Liver (tissue), 9 donors: ENCODE data around the gene IMPA2. TPM values are rescaled to one million over a fixed set of nuclear protein-coding genes. Genes with fewer than 3 reads are reported as not detected.
"Not testable (repeated sequence)": the region's sequence is repeated elsewhere in the genome, so short reads cannot be mapped to it uniquely, and the experiment has no call there.

ENCODE experiments used
- DNase-seq: peaks from one replicate; pipeline ENCODE4 v3.0.0-alpha.2; 2017; ENCODE audit warnings: low spot score
- H3K27ac ChIP-seq, 2 donors: one replicate each; pipeline ENCODE4 v1.7.0; 2013; ENCODE audit warnings: inconsistent platforms in 2 of 2, low read length in 2 of 2, control low read depth in 1 of 2, low read depth in 1 of 2, mild to moderate bottlenecking in 1 of 2
- H3K27me3 ChIP-seq, 4 donors: one replicate each; pipeline versions ENCODE4 v1.6.1 to v1.7.0; 2013; ENCODE audit warnings: low read length in 3 of 4, inconsistent platforms in 1 of 4, mild to moderate bottlenecking in 1 of 4, moderate library complexity in 1 of 4; ENCODE audit not compliant: control insufficient read depth in 4 of 4, insufficient read depth in 4 of 4
- H3K36me3 ChIP-seq, 4 donors: one replicate each; pipeline versions ENCODE4 v1.6.1 to v1.7.0; 2013; ENCODE audit warnings: low read length in 3 of 4, mild to moderate bottlenecking in 3 of 4, low read depth in 1 of 4, moderate library complexity in 1 of 4; ENCODE audit not compliant: control insufficient read depth in 4 of 4, insufficient read depth in 3 of 4
- H3K4me1 ChIP-seq, 4 donors: one replicate each; pipeline versions ENCODE4 v1.6.1 to v1.7.0; 2013; ENCODE audit warnings: low read length in 3 of 4, mild to moderate bottlenecking in 3 of 4, moderate library complexity in 1 of 4; ENCODE audit not compliant: control insufficient read depth in 4 of 4, insufficient read depth in 4 of 4
- H3K4me3 ChIP-seq, 3 donors: one replicate each; pipeline versions ENCODE4 v1.6.1 to v1.7.0; 2013; ENCODE audit warnings: low read length in 3 of 3, control low read depth in 1 of 3, low read depth in 1 of 3, mild to moderate bottlenecking in 1 of 3
- H3K9ac ChIP-seq, 2 donors: one replicate each; pipeline ENCODE4 v1.7.0; 2013; ENCODE audit warnings: low read length in 2 of 2, mild to moderate bottlenecking in 2 of 2, moderate library complexity in 2 of 2, control low read depth in 1 of 2, low read depth in 1 of 2
- H3K9me3 ChIP-seq, 4 donors: one replicate each; pipeline versions ENCODE4 v1.6.1 to v1.7.0; 2013; ENCODE audit warnings: low read length in 3 of 4; ENCODE audit not compliant: control insufficient read depth in 4 of 4
- EGR1 ChIP-seq, 2 donors: IDR thresholded peaks; 2 replicates each; pipeline ENCODE4 v1.6.1; 2016 to 2018; ENCODE audit warnings: antibody characterized with exemption in 2 of 2, low read depth in 2 of 2
- FOXA2 ChIP-seq: IDR thresholded peaks from 2 replicates; pipeline ENCODE4 v1.6.1; 2016; ENCODE audit warnings: antibody characterized with exemption
- GABPA ChIP-seq, 2 donors: IDR thresholded peaks in 1 of 2; conservative IDR thresholded peaks in 1 of 2; 2 replicates each; pipeline ENCODE4 v1.6.1; 2016; ENCODE audit warnings: antibody characterized with exemption in 2 of 2, mild to moderate bottlenecking in 1 of 2, moderate library complexity in 1 of 2
- HNF4A ChIP-seq, 2 donors: conservative IDR thresholded peaks; 2 replicates each; pipeline ENCODE4 v1.6.1; 2016; ENCODE audit warnings: antibody characterized with exemption in 2 of 2, mild to moderate bottlenecking in 2 of 2
- HNF4G ChIP-seq: IDR thresholded peaks from 2 replicates; pipeline ENCODE4 v1.6.1; 2016; ENCODE audit warnings: antibody characterized with exemption
- JUND ChIP-seq, 2 donors: IDR thresholded peaks; 2 replicates each; pipeline ENCODE4 v1.6.1; 2016; ENCODE audit warnings: antibody characterized with exemption in 2 of 2
- RAD21 ChIP-seq, 2 donors: IDR thresholded peaks; 2 replicates each; pipeline ENCODE4 v1.6.1; 2016; ENCODE audit warnings: antibody characterized with exemption in 2 of 2, mild to moderate bottlenecking in 2 of 2
- RXRA ChIP-seq, 2 donors: IDR thresholded peaks; 2 replicates each; pipeline ENCODE4 v1.6.1; 2017 to 2018; ENCODE audit warnings: antibody characterized with exemption in 2 of 2, mild to moderate bottlenecking in 1 of 2
- SP1 ChIP-seq: IDR thresholded peaks from 2 replicates; pipeline ENCODE4 v1.6.1; 2018; ENCODE audit warnings: antibody characterized with exemption, mild to moderate bottlenecking
- TAF1 ChIP-seq: conservative IDR thresholded peaks from 2 replicates; pipeline ENCODE4 v1.6.1; 2016; ENCODE audit warnings: antibody characterized with exemption, mild to moderate bottlenecking
- YY1 ChIP-seq: IDR thresholded peaks from 2 replicates; pipeline ENCODE4 v1.6.1; 2016; ENCODE audit warnings: antibody characterized with exemption, mild to moderate bottlenecking
- ZBTB33 ChIP-seq: IDR thresholded peaks from 2 replicates; pipeline ENCODE4 v1.6.1; 2016; ENCODE audit warnings: antibody characterized with exemption
- WGBS: extraction: QIAGEN DNeasy Blood & Tissue Kit; methylation state at CpG from one replicate; pipeline ENCODE4 v1.1.7; 2013; 5-methylcytosine and 5-hydroxymethylcytosine counted together
- polyA plus RNA-seq, 2 donors: library from polyadenylated mRNA; stranded (reverse) in 1 of 2; unstranded in 1 of 2; fragments of 200-250 nt in 1 of 2; fragments of >200 nt in 1 of 2; fragmentation: Nextera tagmentation in 1 of 2; extraction: Ambion mirVana in 1 of 2; gene quantifications; one replicate each; pipeline versions ENCODE4 v1.2.1 to v1.2.3, GENCODE V29; 2013 to 2015
- total RNA-seq, 2 donors: library from RNA; depleted of rRNA; stranded (reverse); fragments of >200 nt; gene quantifications; one replicate each; pipeline ENCODE4 v1.2.3, GENCODE V29; 2014
- TF ChIP-seq, protein P1 (sequence below): IDR thresholded peaks from 2 replicates; pipeline ENCODE4 v1.6.1; 2016; ENCODE audit warnings: antibody characterized with exemption
- TF ChIP-seq, protein P2 (sequence below): IDR thresholded peaks from 2 replicates; pipeline ENCODE4 v1.6.1; 2016; ENCODE audit warnings: antibody characterized with exemption, mild to moderate bottlenecking
- TF ChIP-seq, protein P3 (sequence below): IDR thresholded peaks from 2 replicates; pipeline ENCODE4 v1.6.1; 2016; ENCODE audit warnings: antibody characterized with exemption
- TF ChIP-seq, protein P4 (sequence below): fragments of 150-350 bp; IDR thresholded peaks from 2 replicates; pipeline ENCODE4 v1.5.1; 2017; ENCODE audit warnings: improper control_type of control experiment, low read depth, low read length; ENCODE audit not compliant: missing input control
- donor health status: healthy.
- donor health status: healthy.
- donor health status: healthy.
- donor health status: healthy.
- donor health status: healthy.

IMPA2 gene
- total and polyA plus RNA-seq, 4 donors = 27.5 to 55.8 (median 48.2) TPM

- no peaks in the 10 kb centered on the region for H3K9me3 ChIP-seq
- TF ChIP-seq, protein P1, sequence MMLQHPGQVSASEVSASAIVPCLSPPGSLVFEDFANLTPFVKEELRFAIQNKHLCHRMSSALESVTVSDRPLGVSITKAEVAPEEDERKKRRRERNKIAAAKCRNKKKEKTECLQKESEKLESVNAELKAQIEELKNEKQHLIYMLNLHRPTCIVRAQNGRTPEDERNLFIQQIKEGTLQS = no peak
- TF ChIP-seq GABPA (IDR thresholded peaks at IDR 0.05 in 1 of 2, conservative IDR thresholded peaks at IDR 0.05 in 1 of 2) = no peak
- TF ChIP-seq RAD21 (IDR thresholded peaks at IDR 0.05) = no peak
- TF ChIP-seq HNF4A (conservative IDR thresholded peaks at IDR 0.05) = no peak
- TF ChIP-seq, protein P2, sequence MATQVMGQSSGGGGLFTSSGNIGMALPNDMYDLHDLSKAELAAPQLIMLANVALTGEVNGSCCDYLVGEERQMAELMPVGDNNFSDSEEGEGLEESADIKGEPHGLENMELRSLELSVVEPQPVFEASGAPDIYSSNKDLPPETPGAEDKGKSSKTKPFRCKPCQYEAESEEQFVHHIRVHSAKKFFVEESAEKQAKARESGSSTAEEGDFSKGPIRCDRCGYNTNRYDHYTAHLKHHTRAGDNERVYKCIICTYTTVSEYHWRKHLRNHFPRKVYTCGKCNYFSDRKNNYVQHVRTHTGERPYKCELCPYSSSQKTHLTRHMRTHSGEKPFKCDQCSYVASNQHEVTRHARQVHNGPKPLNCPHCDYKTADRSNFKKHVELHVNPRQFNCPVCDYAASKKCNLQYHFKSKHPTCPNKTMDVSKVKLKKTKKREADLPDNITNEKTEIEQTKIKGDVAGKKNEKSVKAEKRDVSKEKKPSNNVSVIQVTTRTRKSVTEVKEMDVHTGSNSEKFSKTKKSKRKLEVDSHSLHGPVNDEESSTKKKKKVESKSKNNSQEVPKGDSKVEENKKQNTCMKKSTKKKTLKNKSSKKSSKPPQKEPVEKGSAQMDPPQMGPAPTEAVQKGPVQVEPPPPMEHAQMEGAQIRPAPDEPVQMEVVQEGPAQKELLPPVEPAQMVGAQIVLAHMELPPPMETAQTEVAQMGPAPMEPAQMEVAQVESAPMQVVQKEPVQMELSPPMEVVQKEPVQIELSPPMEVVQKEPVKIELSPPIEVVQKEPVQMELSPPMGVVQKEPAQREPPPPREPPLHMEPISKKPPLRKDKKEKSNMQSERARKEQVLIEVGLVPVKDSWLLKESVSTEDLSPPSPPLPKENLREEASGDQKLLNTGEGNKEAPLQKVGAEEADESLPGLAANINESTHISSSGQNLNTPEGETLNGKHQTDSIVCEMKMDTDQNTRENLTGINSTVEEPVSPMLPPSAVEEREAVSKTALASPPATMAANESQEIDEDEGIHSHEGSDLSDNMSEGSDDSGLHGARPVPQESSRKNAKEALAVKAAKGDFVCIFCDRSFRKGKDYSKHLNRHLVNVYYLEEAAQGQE = no peak
- TF ChIP-seq, protein P3, sequence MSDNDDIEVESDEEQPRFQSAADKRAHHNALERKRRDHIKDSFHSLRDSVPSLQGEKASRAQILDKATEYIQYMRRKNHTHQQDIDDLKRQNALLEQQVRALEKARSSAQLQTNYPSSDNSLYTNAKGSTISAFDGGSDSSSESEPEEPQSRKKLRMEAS = no peak
- TF ChIP-seq HNF4G = no peak
- no peak for TF ChIP-seq SP1
- no peak overlapping the region for H3K27ac ChIP-seq
- H3K9ac ChIP-seq = no peak overlapping the region
- H3K36me3 ChIP-seq = no peaks in the 10 kb centered on the region
- H3K4me1 ChIP-seq = no peaks in the 10 kb centered on the region
- no peak for DNase-seq
- WGBS = 88% methylated on average over 3 of the region's 3 CpGs
- H3K4me3 ChIP-seq = no peak overlapping the region
- H3K27me3 ChIP-seq = no peaks in the 10 kb centered on the region
Measured at GRCh38 chr18:12068950-12069320, 87.6 kb downstream of the IMPA2 start.

DNA sequence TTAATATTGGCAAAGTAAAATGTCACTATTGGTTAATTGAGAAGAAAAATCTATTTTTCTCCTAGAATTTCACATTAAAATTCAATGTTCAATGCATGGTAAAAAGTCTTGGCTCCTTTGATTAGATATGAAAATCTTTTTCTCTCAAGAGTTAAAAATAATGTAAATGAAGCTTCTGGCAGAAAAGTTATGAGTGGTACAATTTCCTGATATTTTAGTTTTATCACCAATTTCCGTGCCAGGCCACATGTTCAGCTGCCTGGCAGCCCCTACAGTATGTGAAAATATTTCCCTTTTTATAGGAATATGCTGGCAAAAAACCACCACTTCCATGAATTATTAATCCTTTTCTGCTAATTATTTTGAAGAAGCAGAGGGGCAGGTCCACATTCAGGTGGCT lies 89.8 kb downstream of the IMPA2 start:
- not testable (repeated sequence) for H3K27me3 ChIP-seq, H3K9ac ChIP-seq, DNase-seq, H3K4me1 ChIP-seq, H3K36me3 ChIP-seq, H3K27ac ChIP-seq, H3K4me3 ChIP-seq, H3K9me3 ChIP-seq
- 47% methylated on average over 1 of the region's 1 CpG for WGBS

- Histone ChIP-seq H3K27ac (no peak overlapping the region), H3K36me3 (no peaks in the 10 kb centered on the region), H3K9me3 (no peaks in the 10 kb centered on the region), H3K4me1 (no peaks in the 10 kb centered on the region), H3K27me3 (no peaks in the 10 kb centered on the region), H3K4me3 (no peak overlapping the region), H3K9ac (no peak overlapping the region)
- TF ChIP-seq YY1 (no peak), HNF4A (conservative IDR thresholded peaks at IDR 0.05) (no peak), ZBTB33 (no peak), RXRA (IDR thresholded peaks at IDR 0.05) (no peak), HNF4G (no peak), GABPA (IDR thresholded peaks at IDR 0.05 in 1 of 2, conservative IDR thresholded peaks at IDR 0.05 in 1 of 2) (no peak), TAF1 (no peak), FOXA2 (no peak), EGR1 (IDR thresholded peaks at IDR 0.05; ENCODE audit: low read depth in 2 of 2) (no peak), JUND (IDR thresholded peaks at IDR 0.05) (no peak), SP1 (no peak)
- TF ChIP-seq, protein P4, sequence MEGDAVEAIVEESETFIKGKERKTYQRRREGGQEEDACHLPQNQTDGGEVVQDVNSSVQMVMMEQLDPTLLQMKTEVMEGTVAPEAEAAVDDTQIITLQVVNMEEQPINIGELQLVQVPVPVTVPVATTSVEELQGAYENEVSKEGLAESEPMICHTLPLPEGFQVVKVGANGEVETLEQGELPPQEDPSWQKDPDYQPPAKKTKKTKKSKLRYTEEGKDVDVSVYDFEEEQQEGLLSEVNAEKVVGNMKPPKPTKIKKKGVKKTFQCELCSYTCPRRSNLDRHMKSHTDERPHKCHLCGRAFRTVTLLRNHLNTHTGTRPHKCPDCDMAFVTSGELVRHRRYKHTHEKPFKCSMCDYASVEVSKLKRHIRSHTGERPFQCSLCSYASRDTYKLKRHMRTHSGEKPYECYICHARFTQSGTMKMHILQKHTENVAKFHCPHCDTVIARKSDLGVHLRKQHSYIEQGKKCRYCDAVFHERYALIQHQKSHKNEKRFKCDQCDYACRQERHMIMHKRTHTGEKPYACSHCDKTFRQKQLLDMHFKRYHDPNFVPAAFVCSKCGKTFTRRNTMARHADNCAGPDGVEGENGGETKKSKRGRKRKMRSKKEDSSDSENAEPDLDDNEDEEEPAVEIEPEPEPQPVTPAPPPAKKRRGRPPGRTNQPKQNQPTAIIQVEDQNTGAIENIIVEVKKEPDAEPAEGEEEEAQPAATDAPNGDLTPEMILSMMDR = no peak
- TF ChIP-seq, protein P3 = no peak
- DNase-seq = no peak
- 67% methylated on average over 1 of the region's 1 CpG for WGBS
Measured at GRCh38 chr18:12072996-12073395, 91.7 kb downstream of the IMPA2 start.
